GM23338 (cell line): ENCODE measurements around the gene FST.

ENCODE experiments used
- CREB1 ChIP-seq: fragments of 250-450 bp; sonication (Bioruptor Pico); IDR thresholded peaks from 2 replicates; pipeline ENCODE4 v1.5.0; 2020; ENCODE audit warnings: low read depth, mild to moderate bottlenecking, moderate library complexity
- CTCF ChIP-seq, 2 experiments: fragments of 200-600 bp in 1 of 2; sonication (generic) in 1 of 2; conservative IDR thresholded peaks; 2 replicates each; pipeline versions ENCODE4 v1.5.1 to v1.6.1; 2016 to 2017; ENCODE audit warnings: antibody characterized with exemption in 2 of 2, low read depth in 2 of 2, mild to moderate bottlenecking in 2 of 2, moderate library complexity in 1 of 2
- EZH2 ChIP-seq: fragments of 200-600 bp; sonication (generic); IDR thresholded peaks from one replicate; pipeline ENCODE4 v1.8.0; 2017; ENCODE audit warnings: antibody characterized with exemption, mild to moderate bottlenecking, low read depth; ENCODE audit not compliant: unreplicated experiment
- NANOG ChIP-seq: IDR thresholded peaks from 2 replicates; pipeline ENCODE4 v1.6.1; 2016; ENCODE audit warnings: antibody characterized with exemption, borderline replicate concordance
- POLR2AphosphoS5 ChIP-seq: IDR thresholded peaks from 2 replicates; pipeline ENCODE4 v1.6.1; 2016; ENCODE audit warnings: antibody characterized with exemption, low read depth
- REST ChIP-seq: IDR thresholded peaks from one replicate; pipeline ENCODE4 v1.6.1; 2018; ENCODE audit warnings: antibody characterized with exemption; ENCODE audit not compliant: unreplicated experiment
- STAT1 ChIP-seq: IDR thresholded peaks from one replicate; pipeline ENCODE4 v1.6.1; 2016; ENCODE audit warnings: antibody characterized with exemption; ENCODE audit not compliant: unreplicated experiment

- no peak for TF ChIP-seq CREB1 (CRISPR knock-in tag)
- no peak for TF ChIP-seq CTCF (conservative IDR thresholded peaks at IDR 0.05; ENCODE audit: low read depth in 2 of 2)
- TF ChIP-seq STAT1 = no peak
- TF ChIP-seq POLR2AphosphoS5 = no peak
- TF ChIP-seq NANOG = no peak
- TF ChIP-seq EZH2 = no peak
- no peak for TF ChIP-seq REST
Measured at GRCh38 chr5:53507013-53507412, 26.6 kb downstream of the FST start.
